Tibial nerve (tissue), 4 donors: Measurements from ENCODE around the gene NISCH. TPM values are rescaled to one million over a fixed set of nuclear protein-coding genes. Genes with fewer than 3 reads are reported as not detected.

Source experiments
- DNase-seq, 2 donors: peaks; one replicate each; pipeline ENCODE4 v3.0.0-alpha.2; 2019; ENCODE audit warnings: low spot score in 2 of 2
- H3K27ac ChIP-seq, 4 donors: fragments of 200-600 bp; sonication (generic) in 3 of 4; one replicate each; pipeline ENCODE4 v1.5.1; 2017 to 2019; ENCODE audit warnings: mild to moderate bottlenecking in 1 of 4
- H3K27me3 ChIP-seq, 2 donors: fragments of 200-600 bp; sonication (generic) in 1 of 2; one replicate each; pipeline versions ENCODE4 v1.5.1 to v1.6.0; 2017 to 2019
- H3K36me3 ChIP-seq, 3 donors: fragments of 200-600 bp; sonication (generic); one replicate each; pipeline ENCODE4 v1.5.1; 2018 to 2019
- H3K4me1 ChIP-seq, 4 donors: fragments of 200-600 bp; sonication (generic) in 3 of 4; one replicate each; pipeline ENCODE4 v1.5.1; 2017 to 2019
- H3K4me3 ChIP-seq, 4 donors: fragments of 200-600 bp; sonication (generic) in 3 of 4; one replicate each; pipeline ENCODE4 v1.5.1; 2017 to 2019; ENCODE audit warnings: mild to moderate bottlenecking in 1 of 4, moderate library complexity in 1 of 4
- H3K9me3 ChIP-seq, 4 donors: fragments of 200-600 bp; sonication (generic) in 3 of 4; one replicate each; pipeline ENCODE4 v1.5.1; 2017 to 2019
- EP300 ChIP-seq, 2 donors: sonication (generic); formaldehyde crosslinking; IDR thresholded peaks; one replicate each; pipeline ENCODE4 v1.6.1; 2017; ENCODE audit warnings: antibody characterized with exemption in 2 of 2, mild to moderate bottlenecking in 1 of 2
- POLR2A ChIP-seq, 2 donors: fragments of 450-650 bp; IDR thresholded peaks; one replicate each; pipeline ENCODE4 v1.6.1; 2017; ENCODE audit warnings: antibody characterized with exemption in 2 of 2, mild to moderate bottlenecking in 2 of 2, moderate library complexity in 2 of 2
- WGBS, 2 donors: methylation state at CpG; one replicate each; pipeline ENCODE4 v1.1.5; 2018; 5-methylcytosine and 5-hydroxymethylcytosine counted together
- total RNA-seq, 4 donors: library from RNA; depleted of rRNA; stranded (reverse); fragments of >200 nt; gene quantifications; one replicate each; pipeline ENCODE4 v1.1.0, GENCODE V29; 2016
- TF ChIP-seq, protein P1 (sequence below), 5 experiments: fragments of 200-600 bp in 3 of 5; fragments of 450-650 bp in 2 of 5; sonication (generic) in 3 of 5; IDR thresholded peaks; one replicate each; pipeline ENCODE4 v1.5.1; 2016 to 2019; ENCODE audit warnings: antibody characterized with exemption in 5 of 5, mild to moderate bottlenecking in 3 of 5, moderate library complexity in 2 of 5

NISCH gene
- total RNA-seq, 4 donors from 2014 or later: 192 to 305 (median 232) TPM

DNA sequence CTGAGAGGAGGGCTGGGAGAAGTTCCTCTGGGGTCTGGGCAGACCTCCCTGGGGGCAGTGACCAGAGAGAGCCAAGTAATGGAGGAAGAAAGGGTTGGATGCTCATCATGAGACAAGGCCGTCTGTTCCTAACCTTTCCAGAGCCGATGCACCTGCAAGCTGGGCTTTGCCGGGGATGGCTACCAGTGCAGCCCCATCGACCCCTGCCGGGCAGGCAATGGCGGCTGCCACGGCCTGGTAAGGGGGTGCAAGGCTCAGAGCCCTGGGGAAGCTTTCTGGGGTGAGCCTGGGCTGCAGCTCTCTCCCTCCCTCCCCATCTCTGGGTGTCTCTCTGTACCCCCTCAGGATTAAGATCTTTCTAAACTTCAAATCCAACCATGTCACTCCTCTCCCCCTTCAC, 56.1 kb downstream of the NISCH start:
- no peak overlapping the region for H3K27ac ChIP-seq
- 72 to 79% methylated on average over 7 of the region's 7 CpGs for WGBS, 2 donors
- TF ChIP-seq POLR2A (IDR thresholded peaks at IDR 0.05) (no peak), EP300 (IDR thresholded peaks at IDR 0.05) (no peak)
- TF ChIP-seq, protein P1, sequence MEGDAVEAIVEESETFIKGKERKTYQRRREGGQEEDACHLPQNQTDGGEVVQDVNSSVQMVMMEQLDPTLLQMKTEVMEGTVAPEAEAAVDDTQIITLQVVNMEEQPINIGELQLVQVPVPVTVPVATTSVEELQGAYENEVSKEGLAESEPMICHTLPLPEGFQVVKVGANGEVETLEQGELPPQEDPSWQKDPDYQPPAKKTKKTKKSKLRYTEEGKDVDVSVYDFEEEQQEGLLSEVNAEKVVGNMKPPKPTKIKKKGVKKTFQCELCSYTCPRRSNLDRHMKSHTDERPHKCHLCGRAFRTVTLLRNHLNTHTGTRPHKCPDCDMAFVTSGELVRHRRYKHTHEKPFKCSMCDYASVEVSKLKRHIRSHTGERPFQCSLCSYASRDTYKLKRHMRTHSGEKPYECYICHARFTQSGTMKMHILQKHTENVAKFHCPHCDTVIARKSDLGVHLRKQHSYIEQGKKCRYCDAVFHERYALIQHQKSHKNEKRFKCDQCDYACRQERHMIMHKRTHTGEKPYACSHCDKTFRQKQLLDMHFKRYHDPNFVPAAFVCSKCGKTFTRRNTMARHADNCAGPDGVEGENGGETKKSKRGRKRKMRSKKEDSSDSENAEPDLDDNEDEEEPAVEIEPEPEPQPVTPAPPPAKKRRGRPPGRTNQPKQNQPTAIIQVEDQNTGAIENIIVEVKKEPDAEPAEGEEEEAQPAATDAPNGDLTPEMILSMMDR (IDR thresholded peaks at IDR 0.05): no peak

DNA sequence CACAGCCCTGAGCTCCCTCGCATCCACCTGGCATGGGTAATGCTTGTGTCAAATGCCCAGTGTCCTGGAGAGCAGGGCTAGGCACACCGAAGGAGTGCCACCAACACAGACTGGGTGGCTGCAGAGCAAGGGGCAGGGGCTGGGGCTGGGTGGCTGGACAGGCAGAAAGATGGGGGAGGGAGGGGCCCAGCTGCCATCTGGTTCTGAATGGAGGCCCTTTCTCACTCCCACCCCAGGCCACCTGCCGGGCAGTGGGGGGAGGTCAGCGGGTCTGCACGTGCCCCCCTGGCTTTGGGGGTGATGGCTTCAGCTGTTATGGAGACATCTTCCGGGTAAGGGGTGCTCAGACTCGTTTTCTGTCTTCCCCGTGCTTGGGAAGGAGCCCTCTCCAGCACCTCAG, 56.7 kb downstream of the NISCH start:
- TF ChIP-seq, protein P1 (IDR thresholded peaks at IDR 0.05): no peak
- DNase-seq: no peak
- H3K4me3 ChIP-seq: no peak overlapping the region
- H3K27me3 ChIP-seq: no peaks in the 10 kb centered on the region
- H3K27ac ChIP-seq: no peak overlapping the region
- peaks cover 0 to 59% (median 0%) of the 10 kb centered on the region in 3 donors for H3K36me3 ChIP-seq
- H3K4me1 ChIP-seq: peaks cover 0 to 12% (median 0%) of the 10 kb centered on the region in 4 donors
- no peaks in the 10 kb centered on the region for H3K9me3 ChIP-seq
- 54 to 63% methylated on average over 4 to 8 of the region's 8 CpGs for WGBS, 2 donors

More for the DNA sequence above, 56.1 kb downstream of the NISCH start:
- peaks cover 0 to 12% (median 0%) of the 10 kb centered on the region in 4 donors for H3K4me1 ChIP-seq
- H3K9me3 ChIP-seq: no peaks in the 10 kb centered on the region
- no peak overlapping the region for H3K4me3 ChIP-seq
- no peaks in the 10 kb centered on the region for H3K27me3 ChIP-seq
- DNase-seq: no peak
- peaks cover 0 to 57% (median 0%) of the 10 kb centered on the region in 3 donors for H3K36me3 ChIP-seq

- H3K36me3 ChIP-seq: peaks cover 0 to 64% (median 0%) of the 10 kb centered on the region in 3 donors
- 54 to 56% methylated on average over 6 to 14 of the region's 17 CpGs for WGBS, 2 donors
Measured at GRCh38 chr3:52512727-52513126, 57.3 kb downstream of the NISCH start.

DNA sequence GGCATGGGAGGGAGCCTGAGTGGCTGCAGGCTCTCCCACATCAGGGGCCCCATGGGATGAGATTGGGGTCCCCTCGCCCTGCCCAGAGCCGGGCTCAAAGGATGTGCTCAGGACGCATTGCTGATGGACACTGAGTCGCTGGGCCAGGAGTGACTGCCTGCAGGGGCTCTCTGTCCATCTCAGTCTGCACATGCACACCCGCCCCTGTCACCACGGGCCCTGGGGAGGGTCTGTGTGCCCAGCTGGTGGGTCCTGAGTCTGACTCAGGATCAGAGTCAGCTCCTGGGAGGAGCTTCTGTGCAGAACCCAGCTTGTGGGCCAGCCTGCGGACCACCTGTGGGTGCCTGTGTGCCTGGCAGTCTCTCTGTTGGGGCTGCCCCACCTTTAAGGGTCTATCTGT, 57.9 kb downstream of the NISCH start:
- Histone ChIP-seq H3K4me3 (no peak overlapping the region), H3K9me3 (no peaks in the 10 kb centered on the region), H3K27me3 (no peaks in the 10 kb centered on the region), H3K4me1 (peaks cover 0 to 15% (median 0%) of the 10 kb centered on the region in 4 donors), H3K36me3 (peaks cover 0 to 59% (median 0%) of the 10 kb centered on the region in 3 donors), H3K27ac (no peak overlapping the region)
- TF ChIP-seq POLR2A (IDR thresholded peaks at IDR 0.05): no peak
- TF ChIP-seq, protein P1 (IDR thresholded peaks at IDR 0.05): no peak
- TF ChIP-seq EP300 (IDR thresholded peaks at IDR 0.05): no peak
- 89 to 96% methylated on average over 4 to 7 of the region's 7 CpGs for WGBS, 2 donors
- DNase-seq: no peak

More at GRCh38 chr3:52512727-52513126, 57.3 kb downstream of the NISCH start:
- Histone ChIP-seq H3K27ac (no peak overlapping the region), H3K27me3 (no peaks in the 10 kb centered on the region), H3K4me3 (no peak overlapping the region), H3K9me3 (no peaks in the 10 kb centered on the region), H3K4me1 (peaks cover 0 to 12% (median 0%) of the 10 kb centered on the region in 4 donors)
- no peak for DNase-seq
- TF ChIP-seq POLR2A (IDR thresholded peaks at IDR 0.05) (no peak), EP300 (IDR thresholded peaks at IDR 0.05) (no peak)
- TF ChIP-seq, protein P1 (IDR thresholded peaks at IDR 0.05): no peak

DNA sequence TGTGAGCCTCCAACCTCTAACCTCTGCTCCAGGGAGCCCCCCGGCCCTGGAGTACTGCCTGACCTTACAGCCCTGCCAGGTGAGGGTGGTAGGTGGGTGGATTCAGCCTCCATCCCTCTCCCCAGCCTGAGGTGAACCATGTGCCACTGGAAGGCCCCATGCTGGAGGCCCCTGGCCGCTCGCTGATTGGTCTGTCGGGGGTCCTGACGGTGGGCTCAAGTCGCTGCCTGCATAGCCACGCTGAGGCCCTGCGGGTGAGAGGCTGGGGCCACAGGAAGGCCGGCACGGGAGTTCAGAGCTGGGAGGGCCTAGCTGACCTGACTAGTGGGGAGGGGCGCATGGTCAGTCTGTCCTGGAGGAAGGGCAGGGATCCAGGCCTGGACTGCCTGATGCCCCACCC, 59.2 kb downstream of the NISCH start:
- TF ChIP-seq, protein P1 (IDR thresholded peaks at IDR 0.05): no peak
- TF ChIP-seq POLR2A (IDR thresholded peaks at IDR 0.05) (no peak), EP300 (IDR thresholded peaks at IDR 0.05) (no peak)
- no peaks in the 10 kb centered on the region for H3K27me3 ChIP-seq
- peaks cover 0 to 57% (median 0%) of the 10 kb centered on the region in 3 donors for H3K36me3 ChIP-seq
- WGBS, 2 donors: 71 to 84% methylated on average over 9 to 10 of the region's 11 CpGs
- H3K9me3 ChIP-seq: no peaks in the 10 kb centered on the region
- H3K4me3 ChIP-seq: no peak overlapping the region
- no peak for DNase-seq
- peaks cover 0 to 24% (median 5%) of the 10 kb centered on the region in 4 donors for H3K4me1 ChIP-seq
- H3K27ac ChIP-seq: no peak overlapping the region
